GM18502 (cell line): ENCODE results near the gene FGFR2.

ENCODE experiments used
- ATAC-seq: cut with Tn5 transposase; IDR thresholded peaks from one replicate; pipeline ENCODE4 v1.9.1; 2021; ENCODE audit warnings: mild to moderate bottlenecking; ENCODE audit not compliant: unreplicated experiment, poor library complexity

The FGFR2 gene

DNA sequence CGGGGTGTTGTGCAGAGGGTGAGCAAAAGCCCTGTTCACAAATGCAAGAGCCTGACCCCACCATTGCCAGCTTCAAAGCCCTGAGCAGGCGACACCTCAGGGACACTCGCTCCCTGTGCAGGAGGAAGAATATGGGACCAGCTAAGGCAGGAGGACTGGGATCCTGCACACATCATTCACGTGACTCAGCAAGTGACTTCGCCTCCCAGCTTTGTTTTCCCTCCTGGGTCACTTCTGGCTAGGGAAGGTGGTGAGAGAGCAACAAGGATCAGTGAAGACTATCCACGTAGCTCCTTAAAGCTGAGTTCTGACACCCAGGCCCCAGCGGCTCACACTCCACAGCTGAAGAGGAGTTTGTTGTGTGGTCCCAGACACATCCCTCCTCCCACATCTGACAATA lies 164.3 kb downstream of the FGFR2 start:
- no peak for ATAC-seq

DNA sequence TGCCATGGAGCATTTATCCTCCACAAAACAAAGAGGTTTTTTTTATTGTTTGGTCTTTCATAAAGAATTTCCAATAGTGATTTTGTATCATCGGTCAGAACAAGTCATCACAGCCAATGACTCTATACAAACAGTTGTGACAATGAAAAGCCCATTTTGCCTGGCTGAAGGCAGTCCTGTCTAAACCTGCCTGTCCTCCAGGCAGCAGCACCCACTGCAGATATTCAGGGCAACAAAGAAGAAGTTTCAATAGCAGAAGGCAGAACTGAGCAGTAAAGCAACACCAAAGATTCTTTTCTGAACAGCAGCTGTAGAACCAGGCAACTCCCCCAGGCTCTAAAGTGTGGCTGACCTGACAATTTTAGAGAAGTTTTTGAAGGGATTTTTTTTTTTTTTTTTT lies 169.4 kb downstream of the FGFR2 start:
- no peak for ATAC-seq
